HL-60 (cell line): ENCODE data around the gene HSDL1.

Source experiments
- CTCF ChIP-seq: IDR thresholded peaks from one replicate; pipeline ENCODE4 v1.5.1; 2011; ENCODE audit warnings: low read length, control low read depth, inconsistent platforms; ENCODE audit not compliant: insufficient read depth
- GABPA ChIP-seq: IDR thresholded peaks from 2 replicates; pipeline ENCODE4 v1.6.1; 2012; ENCODE audit warnings: low read depth
- POLR2AphosphoS5 ChIP-seq: IDR thresholded peaks from 2 replicates; pipeline ENCODE4 v1.6.1; 2012; ENCODE audit warnings: low read depth

GRCh38 chr16:84174396-84174795, 29.4 kb upstream of the HSDL1 start:
- TF ChIP-seq GABPA, result no peak
- TF ChIP-seq CTCF, result no peak
- TF ChIP-seq POLR2AphosphoS5, result no peak
